Activated naive CD8-positive, alpha-beta T cell treated with anti-CD3 and anti-CD28 coated beads, Interleukin-2, amount 50 U/mL, for 24 hours (primary cell): ENCODE data around the gene DMAC2L.
"Not testable (repeated sequence)": the region's sequence is repeated elsewhere in the genome, so short reads cannot be mapped to it uniquely, and the experiment has no call there.

Source experiments
- ATAC-seq: fragments of 150-1000 bp; cut with Tn5 transposase; one replicate; pipeline ENCODE4 v1.10.0; 2021
- DNase-seq: peaks from one replicate; pipeline ENCODE4 v3.0.0; 2021
- H3K27ac Mint-ChIP-seq: one replicate; pipeline ENCODE4 v1.8.0; 2021; ENCODE audit warnings: mild to moderate bottlenecking, mixed read lengths
- H3K27me3 Mint-ChIP-seq: one replicate; pipeline ENCODE4 v1.8.0; 2021; ENCODE audit warnings: mixed read lengths
- H3K36me3 Mint-ChIP-seq: one replicate; pipeline ENCODE4 v1.8.0; 2021; ENCODE audit warnings: low read depth, mixed read lengths
- H3K4me1 Mint-ChIP-seq: one replicate; pipeline ENCODE4 v1.8.0; 2021; ENCODE audit warnings: mixed read lengths
- H3K4me3 Mint-ChIP-seq: one replicate; pipeline ENCODE4 v1.8.0; 2021; ENCODE audit warnings: mild to moderate bottlenecking, moderate library complexity, mixed read lengths
- H3K9me3 Mint-ChIP-seq: one replicate; pipeline ENCODE4 v1.8.0; 2021; ENCODE audit warnings: mixed read lengths

Gene DMAC2L

GRCh38 chr14:50311337-50311971 is 670 bp upstream of the DMAC2L start:
- Mint-ChIP-seq H3K4me1 (peaks cover 39% of the 10 kb centered on the region), H3K9me3 (peaks cover 5% of the 10 kb centered on the region), H3K36me3 (peaks cover 21% of the 10 kb centered on the region), H3K27me3 (no peaks in the 10 kb centered on the region), H3K27ac (peak overlapping the region; percentile 96), H3K4me3 (peak overlapping the region; percentile 88)
- no peak for ATAC-seq
- DNase-seq: no peak

- peak; percentile 24 for ATAC-seq
- H3K9me3 Mint-ChIP-seq: peaks cover 5% of the 10 kb centered on the region
- DNase-seq: no peak
- H3K4me3 Mint-ChIP-seq: peak overlapping the region; percentile 88
- peak overlapping the region; percentile 96 for H3K27ac Mint-ChIP-seq
- H3K27me3 Mint-ChIP-seq: no peaks in the 10 kb centered on the region
- peaks cover 43% of the 10 kb centered on the region for H3K4me1 Mint-ChIP-seq
- H3K36me3 Mint-ChIP-seq: peaks cover 21% of the 10 kb centered on the region
Measured at GRCh38 chr14:50312734-50313054, 570 bp downstream of the DMAC2L start.

- H3K9me3 Mint-ChIP-seq, H3K27ac Mint-ChIP-seq, H3K27me3 Mint-ChIP-seq, DNase-seq, H3K4me3 Mint-ChIP-seq, ATAC-seq: not testable (repeated sequence)
- peaks cover 46% of the 10 kb centered on the region for H3K4me1 Mint-ChIP-seq
- peaks cover 21% of the 10 kb centered on the region for H3K36me3 Mint-ChIP-seq
Measured at GRCh38 chr14:50314098-50314497, 2.0 kb downstream of the DMAC2L start.

- peaks cover 20% of the 10 kb centered on the region for H3K36me3 Mint-ChIP-seq
- no peaks in the 10 kb centered on the region for H3K27me3 Mint-ChIP-seq
- H3K27ac Mint-ChIP-seq: no peak overlapping the region
- DNase-seq (no peak), ATAC-seq (no peak)
- peaks cover 42% of the 10 kb centered on the region for H3K4me1 Mint-ChIP-seq
- peaks cover 5% of the 10 kb centered on the region for H3K9me3 Mint-ChIP-seq
- H3K4me3 Mint-ChIP-seq: no peak overlapping the region
Measured at GRCh38 chr14:50318031-50318626, 6.0 kb downstream of the DMAC2L start.

GRCh38 chr14:50319293-50319692 is 7.2 kb downstream of the DMAC2L start:
- ATAC-seq (no peak), DNase-seq (no peak)
- H3K4me3 Mint-ChIP-seq: no peak overlapping the region
- no peak overlapping the region for H3K27ac Mint-ChIP-seq
- H3K9me3 Mint-ChIP-seq: peaks cover 2% of the 10 kb centered on the region
- peaks cover 17% of the 10 kb centered on the region for H3K36me3 Mint-ChIP-seq
- H3K27me3 Mint-ChIP-seq: no peaks in the 10 kb centered on the region
- peaks cover 31% of the 10 kb centered on the region for H3K4me1 Mint-ChIP-seq

- Mint-ChIP-seq H3K9me3 (no peaks in the 10 kb centered on the region), H3K4me1 (peaks cover 30% of the 10 kb centered on the region), H3K27me3 (no peaks in the 10 kb centered on the region), H3K36me3 (peaks cover 18% of the 10 kb centered on the region), H3K4me3 (no peak overlapping the region), H3K27ac (no peak overlapping the region)
- ATAC-seq: no peak
- DNase-seq: no peak
Measured at GRCh38 chr14:50319721-50320120, 7.6 kb downstream of the DMAC2L start.

GRCh38 chr14:50320283-50320682 is 8.2 kb downstream of the DMAC2L start:
- peaks cover 30% of the 10 kb centered on the region for H3K4me1 Mint-ChIP-seq
- DNase-seq (no peak), ATAC-seq (no peak)

GRCh38 chr14:50321009-50321660 is 9.0 kb downstream of the DMAC2L start:
- peaks cover 16% of the 10 kb centered on the region for H3K36me3 Mint-ChIP-seq
- peaks cover 28% of the 10 kb centered on the region for H3K4me1 Mint-ChIP-seq
- no peak overlapping the region for H3K4me3 Mint-ChIP-seq
- no peaks in the 10 kb centered on the region for H3K9me3 Mint-ChIP-seq
- H3K27ac Mint-ChIP-seq: no peak overlapping the region
- H3K27me3 Mint-ChIP-seq: no peaks in the 10 kb centered on the region
- ATAC-seq (peak; percentile 98), DNase-seq (peak; percentile 55)

More at GRCh38 chr14:50320283-50320682, 8.2 kb downstream of the DMAC2L start:
- Mint-ChIP-seq H3K4me3 (no peak overlapping the region), H3K27ac (no peak overlapping the region), H3K36me3 (peaks cover 18% of the 10 kb centered on the region), H3K27me3 (no peaks in the 10 kb centered on the region), H3K9me3 (no peaks in the 10 kb centered on the region)

- Mint-ChIP-seq H3K27me3 (no peaks in the 10 kb centered on the region), H3K9me3 (no peaks in the 10 kb centered on the region), H3K27ac (no peak overlapping the region), H3K4me3 (no peak overlapping the region), H3K4me1 (peaks cover 11% of the 10 kb centered on the region), H3K36me3 (no peaks in the 10 kb centered on the region)
- DNase-seq: no peak
- no peak for ATAC-seq
Measured at GRCh38 chr14:50331596-50331995, 19.5 kb downstream of the DMAC2L start.

GRCh38 chr14:50333014-50333509 is 20.9 kb downstream of the DMAC2L start:
- Mint-ChIP-seq H3K4me3 (no peak overlapping the region), H3K4me1 (peaks cover 12% of the 10 kb centered on the region), H3K36me3 (no peaks in the 10 kb centered on the region), H3K27me3 (no peaks in the 10 kb centered on the region), H3K9me3 (no peaks in the 10 kb centered on the region), H3K27ac (no peak overlapping the region)
- no peak for ATAC-seq
- no peak for DNase-seq

GRCh38 chr14:50334211-50334610 is 22.1 kb downstream of the DMAC2L start:
- Mint-ChIP-seq H3K36me3 (no peaks in the 10 kb centered on the region), H3K9me3 (no peaks in the 10 kb centered on the region), H3K27me3 (no peaks in the 10 kb centered on the region), H3K4me1 (peaks cover 12% of the 10 kb centered on the region), H3K4me3 (no peak overlapping the region), H3K27ac (no peak overlapping the region)
- DNase-seq (no peak), ATAC-seq (no peak)

- H3K27me3 Mint-ChIP-seq: no peaks in the 10 kb centered on the region
- H3K4me1 Mint-ChIP-seq: peaks cover 12% of the 10 kb centered on the region
- no peaks in the 10 kb centered on the region for H3K36me3 Mint-ChIP-seq
- no peak overlapping the region for H3K4me3 Mint-ChIP-seq
- no peaks in the 10 kb centered on the region for H3K9me3 Mint-ChIP-seq
- peak overlapping the region; percentile 53 for H3K27ac Mint-ChIP-seq
- ATAC-seq: no peak
- DNase-seq: no peak
Measured at GRCh38 chr14:50335389-50335788, 23.3 kb downstream of the DMAC2L start.

- peaks cover 12% of the 10 kb centered on the region for H3K4me1 Mint-ChIP-seq
Measured at GRCh38 chr14:50335989-50336824, 24.1 kb downstream of the DMAC2L start.

GRCh38 chr14:50338587-50338986 is 26.5 kb downstream of the DMAC2L start:
- ATAC-seq: no peak
- H3K4me3 Mint-ChIP-seq: no peak overlapping the region

More at GRCh38 chr14:50335989-50336824, 24.1 kb downstream of the DMAC2L start:
- peak overlapping the region; percentile 19 for H3K4me3 Mint-ChIP-seq
- H3K9me3 Mint-ChIP-seq: no peaks in the 10 kb centered on the region
- H3K27ac Mint-ChIP-seq: peak overlapping the region; percentile 53
- ATAC-seq (no peak), DNase-seq (no peak)
- no peaks in the 10 kb centered on the region for H3K27me3 Mint-ChIP-seq
- no peaks in the 10 kb centered on the region for H3K36me3 Mint-ChIP-seq

More at GRCh38 chr14:50338587-50338986, 26.5 kb downstream of the DMAC2L start:
- Mint-ChIP-seq H3K9me3 (no peaks in the 10 kb centered on the region), H3K36me3 (no peaks in the 10 kb centered on the region), H3K27ac (no peak overlapping the region), H3K4me1 (peaks cover 26% of the 10 kb centered on the region), H3K27me3 (no peaks in the 10 kb centered on the region)
- no peak for DNase-seq
